ENCODE measurements around the gene GRK2.

GRCh38 chr11:67284811-67285540 lies 18.7 kb downstream of the GRK2 start:
- no peak for TF ChIP-seq EP300 (IDR thresholded peaks at IDR 0.05)
- no peak for TF ChIP-seq CTCF (IDR thresholded peaks at IDR 0.05)
- TF ChIP-seq POLR2A (IDR thresholded peaks at IDR 0.05) = no peak
- no peak for TF ChIP-seq POLR2AphosphoS5 (IDR thresholded peaks at IDR 0.05)
